MG63 (cell line): ENCODE results near the gene TGFA. TPM values are rescaled to one million over a fixed set of nuclear protein-coding genes. Genes with fewer than 3 reads are reported as not detected.

ENCODE experiments used
- DNase-seq: peaks from one replicate; pipeline ENCODE4 v3.0.0-alpha.2; 2020
- H3K27me3 ChIP-seq: fragments of 250-450 bp; sonication (Bioruptor Pico); 2 replicates; pipeline ENCODE4 v1.5.1; 2020; ENCODE audit warnings: mild to moderate bottlenecking, moderate library complexity
- H3K36me3 ChIP-seq: fragments of 250-450 bp; sonication (Bioruptor Pico); 2 replicates; pipeline ENCODE4 v1.5.1; 2020; ENCODE audit warnings: mild to moderate bottlenecking, moderate library complexity
- H3K4me3 ChIP-seq: fragments of 250-450 bp; sonication (Bioruptor Pico); 2 replicates; pipeline ENCODE4 v1.5.1; 2020; ENCODE audit warnings: mild to moderate bottlenecking, moderate library complexity
- H3K9me3 ChIP-seq: fragments of 250-450 bp; sonication (Bioruptor Pico); 2 replicates; pipeline ENCODE4 v1.5.1; 2020; ENCODE audit warnings: mild to moderate bottlenecking, moderate library complexity
- total RNA-seq: library from RNA; depleted of rRNA; stranded (reverse); fragments of >200 nt; shearing (Covaris generic); gene quantifications from 2 replicates; pipeline ENCODE4 v1.2.3, GENCODE V29; 2014; ENCODE audit warnings: low replicate concordance; rRNA removed

Gene TGFA
- total RNA-seq, 1 experiment from 2014 or later: 0.43 TPM

DNA sequence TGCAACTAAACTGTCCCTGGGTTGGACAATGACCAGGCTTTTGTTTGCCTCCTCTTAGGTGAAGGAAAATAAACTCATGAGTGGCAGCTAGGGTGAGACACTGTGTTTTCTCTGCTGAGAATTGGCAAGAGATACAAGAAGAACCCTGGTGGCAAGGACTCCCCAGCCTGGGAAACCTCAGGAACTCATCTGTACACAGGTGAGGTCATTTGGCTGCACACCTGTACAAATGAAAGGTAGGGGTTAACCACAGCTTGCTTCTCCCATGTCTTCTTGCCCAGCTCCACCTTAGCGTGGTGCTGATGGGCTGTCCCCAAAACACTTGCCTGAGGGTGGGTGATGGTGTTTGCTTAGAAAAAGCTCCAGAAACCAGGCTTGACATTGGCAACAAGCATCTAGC, 154.6 kb downstream of the TGFA start:
- H3K9me3 ChIP-seq: no peaks in the 10 kb centered on the region
- no peak overlapping the region for H3K4me3 ChIP-seq
- no peaks in the 10 kb centered on the region for H3K36me3 ChIP-seq
- H3K27me3 ChIP-seq: peaks cover 7% of the 10 kb centered on the region; the same call in 1 of the 2 replicates
- no peak for DNase-seq

Other genes starting within 250 kb of the TGFA start
- 3.4 and 13.3 TPM in 2 replicates for gene ADD2, start 214.4 kb upstream of the TGFA start, total RNA-seq
- gene FIGLA, start 236.8 kb upstream of the TGFA start, total RNA-seq: not detected in 2 replicates